Hematopoietic multipotent progenitor cell treated with erythropoietin and hydrocortisone succinate and interleukin-3 and kit ligand, for 8 days (in vitro differentiated cells): Measurements from ENCODE around the gene CADPS.

ENCODE experiments used
- DNase-seq: peaks from one replicate; pipeline ENCODE4 v3.0.0-alpha.2; 2015

The CADPS gene

DNA sequence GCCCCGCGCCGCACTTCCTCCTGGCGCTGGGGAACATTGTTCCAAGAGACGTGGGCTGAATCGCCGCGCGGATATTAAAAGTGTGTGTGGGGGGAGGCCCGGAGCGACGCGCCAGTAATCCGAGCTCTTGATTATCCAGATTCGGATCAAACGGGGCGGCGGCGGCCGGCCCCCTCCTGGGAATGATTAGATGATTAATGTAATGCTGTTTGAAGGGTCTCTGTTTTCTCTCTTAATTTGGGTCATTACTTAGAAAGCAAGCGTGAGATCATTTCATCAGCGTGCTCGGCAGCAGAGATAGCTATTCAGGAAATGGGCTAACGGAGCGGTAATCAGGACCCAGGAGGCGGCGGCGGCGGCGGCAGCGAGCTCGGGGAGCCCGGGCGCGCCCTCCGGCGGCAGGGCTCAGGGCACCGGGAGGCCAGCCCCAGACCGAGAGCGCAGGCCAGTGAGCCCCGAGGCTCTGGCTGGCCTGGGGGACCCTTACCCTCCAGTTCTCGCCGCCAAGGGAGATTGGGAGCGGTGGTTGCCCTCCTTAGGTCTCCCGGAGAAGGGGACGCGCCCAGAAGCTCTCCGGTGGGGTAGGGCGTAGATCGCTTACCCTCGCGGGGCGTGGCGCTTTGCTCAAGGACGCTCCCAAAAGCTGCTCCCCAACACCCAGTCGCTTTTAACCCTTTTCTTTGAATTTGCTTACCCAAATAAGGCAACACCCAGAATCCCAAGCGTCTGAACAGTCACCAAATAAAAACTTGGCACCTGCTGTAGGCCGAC lies 506.3 kb downstream of the CADPS start:
- no peak for DNase-seq

DNA sequence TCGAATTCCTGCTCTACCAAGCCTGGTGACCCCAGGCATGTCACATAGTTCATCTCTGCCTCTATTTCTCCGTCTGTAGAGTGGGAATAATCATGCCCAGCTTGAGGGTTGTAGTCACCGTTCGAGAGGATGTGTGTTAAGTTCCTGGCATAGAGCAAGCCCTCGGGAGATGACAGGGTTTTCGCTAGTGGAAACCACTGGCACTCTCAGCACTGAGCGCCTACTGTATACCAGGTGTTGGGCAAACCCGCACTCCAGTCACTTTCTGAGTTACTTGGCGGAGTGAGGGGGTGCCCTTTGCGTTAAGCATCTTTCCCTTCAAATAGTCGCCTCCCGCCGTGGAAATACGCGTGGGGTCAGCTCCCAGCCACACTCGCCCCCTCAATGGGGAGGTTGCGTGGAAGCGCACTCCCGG lies 506.9 kb downstream of the CADPS start:
- DNase-seq, result no peak

DNA sequence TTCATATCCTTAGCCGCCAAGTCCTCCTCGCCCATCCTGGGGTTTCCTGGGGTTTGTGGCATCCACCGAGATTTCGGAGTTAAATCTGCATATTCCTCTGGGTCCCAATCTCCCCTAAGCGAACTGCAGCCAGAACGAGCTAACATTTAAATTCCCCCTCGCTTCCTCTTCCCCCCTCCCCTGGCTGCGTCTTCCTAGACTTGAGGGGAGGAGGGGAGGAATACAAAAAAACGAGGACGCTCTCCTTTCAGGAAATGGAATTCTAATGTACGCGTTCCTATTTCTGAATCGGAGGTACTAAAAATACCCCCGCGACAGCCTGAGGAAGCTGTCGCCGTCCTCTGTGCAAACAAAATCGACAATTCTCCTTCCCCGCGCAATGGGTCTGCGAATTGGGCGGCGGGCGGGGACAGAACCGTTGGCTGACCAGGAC lies 507.4 kb downstream of the CADPS start:
- no peak for DNase-seq

DNA sequence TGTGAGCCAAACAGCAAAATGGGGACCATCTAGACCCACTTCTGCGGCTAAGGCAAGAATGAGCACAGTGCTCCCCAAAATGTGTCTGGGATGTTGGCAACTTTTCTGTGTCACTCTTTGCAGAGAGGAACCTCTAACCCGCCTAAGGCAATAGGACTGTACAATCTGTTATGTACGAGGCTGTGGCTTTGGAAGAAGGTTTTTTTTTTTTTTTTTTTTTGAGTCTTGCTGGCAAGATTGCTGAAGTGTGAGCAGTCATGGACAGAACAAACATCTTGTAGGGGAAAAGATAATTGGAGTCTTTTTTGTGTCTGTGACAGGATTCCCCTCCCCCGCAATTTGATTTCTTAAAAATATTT lies 509.1 kb downstream of the CADPS start:
- no peak for DNase-seq

DNA sequence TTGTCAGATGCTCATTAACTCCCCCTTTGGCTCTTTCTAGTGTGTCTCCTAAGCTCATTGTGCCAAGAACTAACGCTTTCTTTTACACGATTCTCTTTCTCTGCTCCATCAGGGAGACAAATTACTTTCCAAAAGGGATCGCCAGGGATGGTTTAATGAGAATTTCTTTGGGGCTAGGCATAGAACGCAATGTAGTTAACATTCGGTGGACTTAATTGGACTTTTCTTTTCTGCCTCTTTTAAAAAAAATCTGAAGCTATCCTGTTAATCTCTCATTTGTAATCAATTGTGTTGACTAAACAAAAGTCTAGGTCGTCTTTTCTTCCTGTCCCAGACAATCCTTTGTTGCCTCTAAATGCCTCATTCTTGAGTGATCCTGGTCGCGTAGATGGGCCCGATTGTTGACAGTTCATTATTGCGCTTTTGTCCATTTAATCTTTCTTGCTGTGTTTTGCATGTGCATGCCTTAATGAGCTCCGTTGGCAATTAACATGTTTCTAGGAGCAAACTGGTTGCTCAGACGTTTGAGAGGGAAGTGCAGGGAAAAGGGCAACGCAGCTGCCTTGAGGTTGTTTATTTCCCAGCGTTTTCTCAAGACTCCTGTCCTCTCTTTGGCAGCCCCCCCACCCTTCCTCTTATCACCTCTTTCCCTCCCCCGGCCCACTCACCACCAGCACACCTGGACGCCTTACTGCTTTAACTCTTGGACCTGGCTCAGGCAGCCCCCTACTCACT lies 509.7 kb downstream of the CADPS start:
- DNase-seq, result no peak

DNA sequence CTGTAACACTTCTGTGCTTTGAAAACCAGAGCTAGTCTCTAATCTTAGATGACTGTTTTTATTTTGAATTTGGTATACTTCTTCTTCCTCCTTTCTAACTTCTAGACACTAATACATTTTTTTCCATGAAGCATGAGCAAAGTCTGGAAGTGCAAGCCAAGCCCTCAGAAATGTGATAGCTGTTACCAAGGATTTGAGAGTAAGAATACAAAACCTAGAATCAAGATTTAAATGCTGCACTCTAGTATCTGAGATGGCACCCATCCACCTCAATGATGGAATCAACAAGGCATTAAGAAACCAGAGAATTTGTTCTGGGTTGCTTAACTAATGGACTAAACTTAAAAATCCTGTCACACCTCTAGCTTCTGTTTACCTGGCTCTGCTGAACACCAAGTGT lies 511.0 kb downstream of the CADPS start:
- no peak for DNase-seq

DNA sequence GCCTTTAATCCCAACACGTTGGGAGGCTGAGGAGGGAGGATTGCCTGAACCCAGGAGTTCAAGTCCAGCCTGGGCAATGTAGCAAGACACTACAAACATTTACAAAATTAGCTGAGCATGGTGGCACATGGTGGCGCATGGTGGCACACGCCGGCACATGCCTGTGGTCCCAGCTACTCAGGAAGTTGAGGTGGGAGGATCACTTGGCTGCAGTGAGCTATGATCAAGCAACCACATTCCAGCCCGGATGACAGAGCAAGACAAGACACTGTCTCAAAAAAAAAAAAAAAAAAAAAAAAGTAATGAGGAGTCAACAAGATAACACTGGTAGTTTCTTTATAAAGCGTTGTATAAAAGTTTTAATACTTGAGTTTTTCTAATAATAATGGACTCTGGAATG lies 511.9 kb downstream of the CADPS start:
- no peak for DNase-seq

DNA sequence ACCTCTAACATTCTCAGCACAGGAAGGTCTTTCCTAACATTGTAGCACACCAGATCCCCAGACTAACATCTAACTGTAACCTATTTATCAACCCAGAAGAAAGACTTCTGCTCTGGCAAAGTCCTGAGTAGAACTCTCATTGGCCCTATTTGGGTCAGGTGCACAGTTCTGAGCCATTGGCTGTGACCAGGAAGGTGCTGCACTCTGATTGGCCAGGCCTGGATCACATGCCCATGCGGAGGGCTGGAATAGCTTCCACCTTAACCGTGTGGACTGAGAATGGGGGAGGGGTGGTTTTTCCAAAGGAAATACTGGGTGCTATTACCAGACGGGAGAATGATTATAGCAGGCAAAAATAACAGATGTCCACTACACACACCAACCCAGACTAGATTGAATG lies 513.4 kb downstream of the CADPS start:
- no peak for DNase-seq

DNA sequence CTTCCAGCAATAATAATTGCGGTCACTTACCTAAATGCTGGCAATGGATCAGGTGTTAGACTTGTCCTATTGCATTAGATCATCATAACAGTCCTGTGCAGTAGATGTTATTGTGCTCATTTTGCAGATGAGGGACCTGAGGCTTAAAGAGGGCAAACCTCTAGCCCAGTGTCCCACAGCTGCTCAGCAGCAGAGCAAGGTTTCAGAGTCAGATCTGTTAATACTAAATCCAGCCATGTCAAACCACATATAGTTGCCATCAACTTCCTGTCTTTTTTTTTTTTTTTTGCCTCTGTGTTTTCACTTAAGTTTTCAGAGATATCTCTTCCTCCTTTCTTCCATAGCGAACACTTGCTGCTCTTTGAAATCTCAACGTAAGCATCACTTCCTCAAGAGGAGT lies 514.0 kb downstream of the CADPS start:
- DNase-seq, result no peak

DNA sequence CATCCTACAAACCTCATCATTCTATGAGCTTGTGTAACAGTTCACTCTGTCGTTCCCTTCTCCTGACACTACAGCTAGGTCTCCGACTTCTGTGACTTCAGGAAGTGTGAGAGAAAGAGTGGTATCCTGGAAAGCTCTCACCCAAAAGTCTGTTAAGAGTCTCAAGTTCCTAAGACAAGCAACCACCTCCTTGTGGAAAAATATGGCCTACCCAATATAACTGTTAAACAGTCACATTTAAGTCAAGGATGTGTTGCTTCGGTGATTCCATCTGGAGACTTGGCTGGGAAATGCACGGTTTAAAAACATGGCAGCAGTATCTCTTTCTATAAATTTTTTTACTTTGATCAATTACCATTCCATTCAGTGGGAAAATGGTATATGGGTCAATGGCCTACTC lies 515.7 kb downstream of the CADPS start:
- DNase-seq, result no peak

DNA sequence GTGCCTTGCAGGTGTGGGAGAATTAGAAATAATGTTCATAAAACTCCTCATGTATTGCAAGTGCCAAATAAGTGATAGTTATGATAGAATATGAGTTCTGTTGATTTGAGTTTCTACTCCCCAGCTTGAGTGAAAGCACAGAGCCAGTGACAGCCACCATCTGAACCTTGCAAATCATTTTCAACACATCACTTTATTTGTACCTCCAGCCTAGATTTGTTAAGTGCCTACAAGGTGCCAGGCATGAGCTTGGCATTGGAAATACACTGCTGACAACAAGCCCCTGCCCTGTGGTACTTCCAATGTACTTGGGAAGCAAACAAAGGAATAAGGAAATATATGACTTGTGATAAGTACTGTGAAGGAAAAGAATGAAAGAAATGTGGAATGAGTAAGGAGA lies 518.9 kb downstream of the CADPS start:
- no peak for DNase-seq

DNA sequence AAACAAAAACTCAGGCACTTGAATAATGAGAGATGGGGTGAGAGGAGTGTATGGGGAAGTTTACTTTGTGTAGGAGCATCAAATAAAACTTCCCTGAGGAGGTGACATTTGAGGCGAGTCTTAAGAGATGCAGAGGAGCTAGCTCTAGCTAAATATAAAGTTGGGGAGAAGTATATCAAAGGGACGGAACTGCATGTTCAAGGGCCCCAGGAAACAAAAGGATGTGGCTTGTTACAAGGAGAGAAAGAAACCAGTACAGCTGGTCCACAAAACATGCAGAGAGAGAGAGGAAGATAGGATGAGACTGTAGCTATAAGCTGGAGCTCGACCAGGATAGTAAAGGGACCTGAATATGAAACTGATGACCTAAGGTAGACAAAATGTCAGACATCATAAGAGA lies 519.5 kb downstream of the CADPS start:
- DNase-seq, result no peak
